ENCODE measurements around the gene OR6C76.
"Not testable (repeated sequence)": the region's sequence is repeated elsewhere in the genome, so short reads cannot be mapped to it uniquely, and the experiment has no call there.

OR6C76 gene

DNA sequence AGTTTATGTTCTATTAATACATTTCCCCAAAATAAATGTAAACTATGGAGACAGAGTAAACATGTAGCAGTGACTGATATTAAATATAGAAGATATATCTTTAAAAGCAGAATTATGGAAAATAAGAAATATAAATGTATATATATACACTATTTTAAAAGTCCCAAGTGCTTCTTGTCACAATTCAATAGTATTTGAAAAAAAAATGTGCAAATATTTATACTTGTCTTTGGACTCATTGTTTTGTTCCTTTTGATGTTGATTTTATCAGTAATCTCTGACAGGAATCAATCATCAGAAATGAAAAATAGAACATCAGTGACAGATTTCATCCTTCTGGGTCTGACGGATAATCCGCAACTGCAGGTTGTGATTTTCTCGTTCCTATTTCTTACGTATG, at the start of gene OR6C76:
OR6C76 (plus strand) TSS at position 301 of the 400 bp plus-strand sequence; CDS start at position 301, 0 bp downstream.
- DNase-seq, result no peak

DNA sequence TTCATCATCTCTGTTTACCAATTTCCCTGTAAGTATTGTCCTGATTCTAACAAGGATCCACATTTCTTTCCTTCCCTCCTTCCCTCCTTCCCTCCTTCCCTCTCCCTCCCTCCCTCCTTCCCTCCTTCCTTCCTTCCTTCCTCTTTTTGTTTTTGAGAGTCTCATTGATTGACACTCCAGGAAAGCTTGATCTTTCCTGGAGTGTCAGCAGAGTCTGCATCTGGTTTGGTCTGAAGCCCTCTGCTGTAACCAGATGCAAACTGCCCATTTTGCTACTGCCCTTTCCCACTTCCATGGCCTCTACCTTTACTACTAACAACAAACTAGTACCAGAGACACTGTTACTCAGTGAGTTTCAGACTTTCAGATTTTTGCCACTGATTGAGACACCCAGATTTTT, 40.2 kb upstream of the OR6C76 start:
- no peak for DNase-seq

- no peak for DNase-seq
These were observed 33.8 kb upstream of the OR6C76 start for GRCh38 chr12:55392032-55392795.

DNA sequence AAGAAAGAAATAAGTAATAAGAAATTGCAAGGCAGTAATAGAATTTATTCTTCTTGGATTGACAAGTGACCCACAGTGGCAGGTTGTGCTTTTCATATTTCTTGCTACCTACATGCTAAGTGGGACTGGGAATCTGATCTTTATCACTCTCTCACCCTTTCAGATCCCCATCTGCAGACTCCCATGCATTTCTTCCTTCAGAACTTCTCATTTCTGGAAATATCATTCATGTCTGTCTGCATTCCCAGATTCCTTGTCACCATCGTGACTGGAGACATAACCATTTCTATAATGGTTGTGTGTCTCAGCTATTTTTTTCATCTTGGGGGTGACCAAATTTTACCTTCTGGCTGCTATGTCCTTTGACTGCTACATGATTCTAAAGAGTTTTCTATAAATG, 29.7 kb upstream of the OR6C76 start:
- DNase-seq, result no peak

DNA sequence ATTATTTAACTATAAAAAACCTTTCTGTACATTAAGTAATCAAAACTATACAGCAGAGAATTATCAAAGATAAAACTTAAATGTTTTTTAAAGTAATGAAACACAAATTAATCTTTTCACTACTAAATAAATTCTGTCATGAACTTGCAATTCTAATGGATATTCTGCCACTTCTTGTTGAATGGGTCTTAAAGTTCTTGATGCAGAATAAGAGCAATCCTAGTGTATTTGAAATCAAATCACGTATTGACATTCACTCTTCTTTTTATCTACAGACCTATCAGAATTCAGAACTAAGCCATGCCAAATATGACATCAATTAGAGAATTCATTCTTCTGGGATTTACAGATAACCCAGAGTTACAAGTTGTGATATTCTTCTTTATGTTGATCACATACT, 25.8 kb upstream of the OR6C76 start, which contains the start of gene OR6C65:
OR6C65 (plus strand) TSS at position 301 of the 400 bp plus-strand sequence; CDS start at position 301, 0 bp downstream.
- no peak for DNase-seq

DNA sequence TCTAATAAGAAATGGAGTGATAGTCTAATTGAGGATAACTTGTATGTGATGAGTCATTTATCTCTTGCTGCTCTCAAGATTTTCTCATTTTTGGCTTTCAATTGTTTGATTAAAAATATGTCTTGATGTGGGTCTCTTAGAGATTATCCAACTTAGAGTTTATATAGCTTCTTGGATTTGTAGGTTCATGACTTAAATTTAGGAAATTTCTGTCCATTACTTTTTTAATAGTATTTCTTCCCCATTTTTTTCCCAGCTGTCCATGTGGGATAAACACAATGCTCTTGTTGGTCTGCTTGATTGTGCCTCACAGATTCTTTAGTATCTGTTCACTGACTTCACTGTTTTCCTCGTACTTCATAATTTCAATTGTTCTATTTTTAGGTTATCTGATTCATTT, 18.2 kb upstream of the OR6C76 start:
- no peak for DNase-seq

DNA sequence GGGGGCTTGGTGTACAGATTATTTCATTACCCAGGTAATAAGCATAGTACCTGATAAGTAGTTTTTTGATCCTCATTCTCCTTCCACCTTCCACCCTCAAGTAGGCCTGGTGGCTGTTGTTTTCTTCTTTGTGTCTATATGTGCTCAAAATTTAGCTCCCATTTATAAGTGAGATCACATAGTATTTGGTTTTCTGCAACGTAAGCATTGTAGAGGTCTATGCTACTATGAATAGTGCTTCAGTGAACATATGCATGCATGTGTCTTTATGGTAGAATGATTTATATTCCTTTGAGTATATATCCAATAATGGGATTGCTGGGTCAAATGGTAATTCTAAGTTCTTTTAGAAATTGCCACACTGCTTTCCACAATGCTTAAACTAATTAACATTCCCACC, 16.9 kb upstream of the OR6C76 start:
- not testable (repeated sequence) for DNase-seq

- DNase-seq, result not testable (repeated sequence)
These were observed 13.9 kb upstream of the OR6C76 start for GRCh38 chr12:55412138-55412537.

DNA sequence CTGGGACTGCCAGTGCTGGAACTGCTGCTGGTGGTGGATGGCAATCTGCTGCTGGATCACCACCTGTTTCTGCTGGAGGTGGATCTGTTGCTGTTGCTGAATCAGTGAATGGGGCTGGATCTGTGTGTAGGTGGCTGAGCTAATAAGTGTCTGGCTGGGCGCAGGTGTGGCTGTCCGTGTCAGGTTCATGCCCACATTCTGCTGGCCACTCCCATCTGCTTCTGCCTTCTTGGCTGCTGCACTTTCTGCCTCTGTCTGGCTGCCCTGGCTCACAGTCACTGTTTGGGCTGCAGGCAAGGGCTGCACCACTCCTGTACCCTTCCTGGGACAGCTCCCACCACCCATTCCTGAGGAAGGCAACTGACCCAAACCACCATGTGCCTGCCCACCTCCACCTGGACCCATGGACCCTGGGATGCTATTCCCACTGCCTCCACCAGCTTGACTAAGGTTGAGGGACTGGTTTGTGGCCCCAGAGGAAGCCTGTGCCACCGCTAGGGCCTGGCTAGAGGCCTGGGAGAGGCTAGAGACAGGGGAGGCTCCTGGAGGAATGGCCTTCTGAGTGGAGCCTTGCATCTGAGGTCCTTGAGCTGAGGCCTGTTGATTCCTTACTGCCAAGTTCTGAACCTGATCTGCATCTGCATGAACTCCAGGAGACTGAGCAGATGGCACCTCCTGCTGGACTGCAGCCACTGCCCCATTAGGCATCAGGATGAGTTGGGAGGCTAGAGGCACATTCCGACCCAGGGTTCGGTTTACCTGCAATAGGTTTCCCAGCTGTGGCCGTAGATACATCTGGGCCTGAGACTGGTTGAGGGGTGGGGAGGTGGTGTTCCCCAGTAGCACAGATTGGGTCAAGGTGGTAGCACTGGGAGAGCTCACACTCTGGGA, 12.3 kb upstream of the OR6C76 start:
- DNase-seq, result not testable (repeated sequence)

DNA sequence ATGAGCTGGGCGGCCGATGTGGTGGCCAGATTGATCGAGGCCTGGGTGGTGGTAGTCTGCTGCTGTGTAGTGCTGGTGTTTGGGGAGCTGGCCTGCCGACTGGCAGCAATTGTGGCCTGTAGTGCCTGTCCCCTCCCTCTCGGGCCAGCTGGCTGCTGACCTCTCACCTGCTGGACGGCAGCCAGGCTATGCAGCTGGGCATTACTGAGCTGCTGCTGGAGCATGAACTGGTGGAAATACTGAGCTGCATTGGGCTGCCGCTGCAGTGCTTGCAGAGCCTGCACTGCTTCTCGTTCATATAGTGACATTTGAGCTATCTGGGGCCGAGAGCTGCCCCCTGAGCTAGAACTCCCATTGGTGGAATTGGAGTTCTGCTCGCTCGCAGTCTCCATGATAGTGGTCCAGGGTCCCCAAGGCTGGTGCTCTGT, 11.6 kb upstream of the OR6C76 start:
- not testable (repeated sequence) for DNase-seq

DNA sequence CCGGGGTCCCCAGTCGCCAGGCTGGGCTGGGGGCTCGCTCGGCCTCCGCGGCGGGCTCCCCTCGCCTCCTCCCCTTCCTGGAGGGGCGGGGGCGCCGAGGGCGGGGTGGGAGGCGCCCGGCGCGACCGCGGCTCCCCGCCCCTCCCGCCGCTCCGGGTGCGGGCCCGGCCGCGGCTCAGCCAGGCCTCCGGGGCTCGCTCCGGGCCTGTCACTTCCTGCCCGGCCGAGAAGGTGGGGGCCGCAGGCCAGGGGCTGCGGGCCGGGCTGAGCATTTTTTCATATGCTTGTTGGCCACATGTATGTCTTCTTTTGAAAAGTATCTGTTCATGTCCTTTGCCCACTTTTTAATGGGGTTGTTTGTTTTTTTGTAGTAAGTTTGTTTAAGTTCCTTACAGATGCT, 11.2 kb upstream of the OR6C76 start:
- not testable (repeated sequence) for DNase-seq

DNA sequence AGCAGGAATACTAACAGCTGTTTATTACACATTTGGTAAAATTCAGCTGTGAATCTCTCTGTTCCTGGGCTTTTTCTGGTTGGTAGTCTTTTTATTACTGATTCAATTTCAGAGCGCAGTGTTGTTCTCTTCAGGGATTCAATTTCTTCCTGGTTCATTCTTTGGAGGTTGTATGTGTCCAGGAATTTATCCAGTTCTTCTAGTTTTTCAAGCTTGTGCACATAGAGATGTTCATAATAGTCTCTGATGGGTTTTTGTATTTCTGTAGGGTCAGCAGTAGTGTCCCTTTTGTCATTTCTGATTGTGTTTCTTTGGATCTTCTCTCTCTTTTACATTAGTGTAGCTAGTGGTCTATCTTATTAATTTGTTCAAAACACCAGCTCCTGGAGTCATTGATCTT, 9.1 kb upstream of the OR6C76 start:
- DNase-seq, result no peak

- DNase-seq, result no peak
These were observed 5.6 kb upstream of the OR6C76 start for GRCh38 chr12:55420307-55420962.

DNA sequence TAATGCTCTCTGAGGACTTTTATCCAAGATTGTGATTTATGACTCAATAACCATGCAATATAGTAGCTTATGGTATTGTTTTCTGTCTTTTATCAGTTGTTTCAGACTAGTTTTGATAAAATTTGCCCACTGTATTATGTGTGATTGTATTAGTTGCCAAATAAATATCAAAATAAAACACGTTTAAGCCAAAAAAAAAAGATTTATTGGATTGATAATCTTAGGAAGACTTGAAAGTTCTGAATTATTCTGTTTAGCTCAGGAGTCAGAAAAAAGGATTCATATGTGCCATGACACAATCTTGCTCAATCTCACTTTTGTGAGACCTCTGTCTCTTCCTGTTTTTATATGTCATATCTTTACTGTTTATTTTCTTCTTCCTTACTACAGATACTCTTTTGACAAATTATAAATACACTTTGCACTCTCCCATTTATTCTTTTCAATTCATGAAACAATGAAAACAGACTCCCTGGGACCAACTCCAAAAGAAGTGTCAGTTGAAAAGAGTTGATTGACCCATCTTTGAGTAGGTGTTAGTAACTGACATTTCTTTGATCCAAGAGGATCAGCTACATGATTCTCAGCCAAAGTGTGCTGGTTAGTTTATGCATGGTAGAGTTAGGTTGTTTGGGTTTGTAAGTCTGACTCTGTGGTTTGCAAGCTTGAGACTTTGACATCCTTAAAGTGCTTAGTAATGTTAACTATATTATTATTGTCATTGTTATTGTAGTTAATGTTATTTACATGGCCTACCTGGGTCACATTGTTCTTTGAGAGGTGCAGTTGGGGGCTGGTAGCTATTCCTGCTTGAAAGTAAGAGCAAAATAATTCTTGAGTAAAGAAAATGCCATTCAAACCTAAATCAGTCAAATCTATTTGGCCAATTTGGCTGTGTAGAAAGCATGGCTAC, 2.5 kb downstream of the OR6C76 start:
- DNase-seq, result no peak

- not testable (repeated sequence) for DNase-seq
These were observed 15.2 kb downstream of the OR6C76 start for GRCh38 chr12:55441233-55441632.

- DNase-seq, result no peak
These were observed 17.7 kb downstream of the OR6C76 start, which contains the start of gene OR6C2 for GRCh38 chr12:55443776-55444175. TSS of gene OR6C2 (plus strand) at chr12:55444076. CDS start at chr12:55452214, 8,138 bp downstream.

- no peak for DNase-seq
These were observed 19.3 kb downstream of the OR6C76 start for GRCh38 chr12:55445357-55445756.

GRCh38 chr12:55446326-55446725, 20.3 kb downstream of the OR6C76 start:
- DNase-seq, result no peak

DNA sequence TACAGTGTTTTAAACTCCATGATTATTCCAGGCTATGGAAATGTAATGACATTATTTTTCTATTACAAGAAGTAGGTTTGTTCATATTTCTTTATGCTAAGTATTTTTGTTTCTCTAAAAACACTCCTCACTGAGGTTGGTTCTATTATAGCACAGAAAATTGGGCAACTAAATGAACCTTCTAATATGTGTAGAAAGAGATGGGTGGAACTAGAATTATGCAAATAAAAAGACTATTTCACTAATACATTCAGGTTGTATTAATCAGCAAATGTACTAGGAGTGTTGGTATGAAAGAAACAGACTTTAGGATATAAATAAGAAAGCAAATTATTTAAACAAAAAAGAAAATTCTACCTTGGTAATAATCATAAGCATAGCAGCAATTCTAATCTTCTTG, 22.8 kb downstream of the OR6C76 start:
- no peak for DNase-seq

DNA sequence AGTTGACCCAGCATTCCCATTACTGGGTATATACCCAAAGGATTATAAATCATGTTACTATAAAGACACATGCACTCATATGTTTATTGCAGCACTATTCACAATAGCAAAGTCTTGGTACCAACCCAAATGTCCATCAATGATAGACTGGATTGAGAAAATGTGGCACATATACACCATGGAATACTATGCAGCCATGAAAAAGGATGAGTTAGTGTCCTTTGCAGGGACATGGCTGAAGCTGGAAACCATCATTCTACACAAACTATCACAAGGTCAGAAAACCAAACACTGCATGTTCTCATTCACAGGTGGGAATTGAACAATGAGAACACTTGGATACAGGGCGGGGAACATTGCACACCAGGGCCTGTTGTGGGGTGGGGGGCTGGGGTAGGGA, 38.9 kb downstream of the OR6C76 start:
- DNase-seq, result not testable (repeated sequence)

DNA sequence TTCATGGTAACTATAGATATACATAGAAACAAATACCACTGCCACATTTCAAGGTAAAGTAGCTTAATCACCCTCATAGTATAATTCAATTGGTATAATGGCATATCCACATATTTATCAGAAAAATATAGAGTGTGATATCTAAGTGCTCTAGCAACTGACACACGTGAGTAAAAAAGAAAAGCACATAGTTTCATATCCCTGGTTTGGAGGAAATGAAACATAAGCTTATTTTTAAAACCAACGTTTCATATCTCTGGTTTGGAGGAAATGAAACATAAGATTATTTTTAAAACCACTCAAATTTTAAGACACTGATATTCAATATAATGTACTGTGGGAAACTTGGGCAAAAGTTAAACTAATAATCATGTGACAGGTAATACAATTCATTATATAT, 41.8 kb downstream of the OR6C76 start:
- DNase-seq, result no peak

GRCh38 chr12:55469291-55469690, 43.2 kb downstream of the OR6C76 start:
- DNase-seq, result no peak
